Breast epithelium (tissue), 4 donors: ENCODE measurements around the gene VAMP1. TPM values are rescaled to one million over a fixed set of nuclear protein-coding genes. Genes with fewer than 3 reads are reported as not detected.
A peak's percentile ranks its signal among the peaks of the same experiment; 100 is the strongest.

Experiments used
- DNase-seq, 2 donors: peaks; one replicate each; pipeline ENCODE4 v3.0.0-alpha.2; 2019; ENCODE audit warnings: low spot score in 2 of 2
- H3K27ac ChIP-seq, 2 donors: fragments of 200-600 bp; sonication (generic) in 1 of 2; one replicate each; pipeline ENCODE4 v1.5.1; 2016 to 2019; ENCODE audit warnings: mild to moderate bottlenecking in 1 of 2
- H3K27me3 ChIP-seq, 2 donors: fragments of 200-600 bp; sonication (generic) in 1 of 2; one replicate each; pipeline versions ENCODE4 v1.5.1 to v1.6.0; 2017 to 2019; ENCODE audit warnings: control low read depth in 1 of 2, mild to moderate bottlenecking in 1 of 2
- H3K36me3 ChIP-seq: fragments of 200-600 bp; one replicate; pipeline ENCODE4 v1.5.1; 2019
- H3K4me1 ChIP-seq, 2 donors: fragments of 200-600 bp; sonication (generic); one replicate each; pipeline ENCODE4 v1.5.1; 2016 to 2019; ENCODE audit warnings: control low read depth in 1 of 2
- H3K4me3 ChIP-seq, 3 donors: fragments of 200-600 bp; sonication (generic); 1 replicate in 2 of 3; 2 replicates in 1 of 3; pipeline ENCODE4 v1.5.1; 2016 to 2019; ENCODE audit warnings: mild to moderate bottlenecking in 3 of 3, moderate library complexity in 2 of 3
- H3K9me3 ChIP-seq, 2 donors: fragments of 200-600 bp; sonication (generic) in 1 of 2; one replicate each; pipeline ENCODE4 v1.5.1; 2016 to 2019; ENCODE audit warnings: control low read depth in 1 of 2
- POLR2A ChIP-seq: fragments of 450-650 bp; IDR thresholded peaks from one replicate; pipeline ENCODE4 v1.6.1; 2016; ENCODE audit warnings: antibody characterized with exemption, mild to moderate bottlenecking, moderate library complexity
- POLR2AphosphoS5 ChIP-seq, 3 donors: sonication (generic); formaldehyde crosslinking; IDR thresholded peaks; one replicate each; pipeline ENCODE4 v1.6.1; 2017; ENCODE audit warnings: antibody characterized with exemption in 3 of 3
- intact Hi-C: fragments of 100-400 bp; cut with DNase I; formaldehyde crosslinking; loops from one replicate; pipeline ENCODE4 v1.15.1; 2023; ENCODE audit warnings: low total_unique reads
- total RNA-seq, 3 donors: library from RNA; depleted of rRNA; stranded (reverse); fragments of >200 nt; gene quantifications; one replicate each; pipeline ENCODE4 v1.1.0, GENCODE V29; 2016
- TF ChIP-seq, protein P1 (sequence below), 3 donors: fragments of 450-650 bp; IDR thresholded peaks; one replicate each; pipeline ENCODE4 v1.5.1; 2016 to 2017; ENCODE audit warnings: antibody characterized with exemption in 3 of 3, mild to moderate bottlenecking in 3 of 3, moderate library complexity in 3 of 3

Gene VAMP1
- total RNA-seq, 3 donors from 2014 or later = 8.2 to 12.5 (median 11.1) TPM

DNA sequence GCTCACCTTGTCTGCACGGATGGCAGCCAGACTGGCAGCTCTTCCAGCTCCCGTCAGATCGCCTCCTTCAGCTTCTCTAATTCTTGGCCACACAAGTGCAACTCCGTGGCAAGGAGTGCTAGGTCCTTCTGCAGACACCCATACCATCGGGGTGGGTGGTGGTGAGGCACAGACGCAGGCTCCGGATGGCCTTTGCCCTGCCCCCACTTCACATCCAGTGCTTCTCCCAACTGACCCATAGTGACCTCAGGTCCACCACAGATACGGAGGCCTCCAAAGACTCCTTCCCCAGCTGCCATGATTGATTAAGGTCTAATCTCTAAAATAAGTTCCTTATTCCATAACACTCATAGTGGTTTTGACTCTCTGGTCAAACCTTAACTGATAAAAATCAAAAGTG, 45.6 kb downstream of the VAMP1 start:
- Histone ChIP-seq H3K36me3 (no peaks in the 10 kb centered on the region), H3K27me3 (no peaks in the 10 kb centered on the region), H3K4me1 (peaks cover 0 to 4% of the 10 kb centered on the region in 2 donors), H3K27ac (no peak overlapping the region), H3K9me3 (no peaks in the 10 kb centered on the region), H3K4me3 (no peak overlapping the region)
- DNase-seq = no peak
- intact Hi-C loops = loop anchor here (5.0 to 10.0 kb wide), 2 partner anchors 110 to 438 kb away; partner anchors contain the start of gene GAPDH
- TF ChIP-seq POLR2AphosphoS5 (IDR thresholded peaks at IDR 0.05) (no peak), POLR2A (no peak)
- TF ChIP-seq, protein P1, sequence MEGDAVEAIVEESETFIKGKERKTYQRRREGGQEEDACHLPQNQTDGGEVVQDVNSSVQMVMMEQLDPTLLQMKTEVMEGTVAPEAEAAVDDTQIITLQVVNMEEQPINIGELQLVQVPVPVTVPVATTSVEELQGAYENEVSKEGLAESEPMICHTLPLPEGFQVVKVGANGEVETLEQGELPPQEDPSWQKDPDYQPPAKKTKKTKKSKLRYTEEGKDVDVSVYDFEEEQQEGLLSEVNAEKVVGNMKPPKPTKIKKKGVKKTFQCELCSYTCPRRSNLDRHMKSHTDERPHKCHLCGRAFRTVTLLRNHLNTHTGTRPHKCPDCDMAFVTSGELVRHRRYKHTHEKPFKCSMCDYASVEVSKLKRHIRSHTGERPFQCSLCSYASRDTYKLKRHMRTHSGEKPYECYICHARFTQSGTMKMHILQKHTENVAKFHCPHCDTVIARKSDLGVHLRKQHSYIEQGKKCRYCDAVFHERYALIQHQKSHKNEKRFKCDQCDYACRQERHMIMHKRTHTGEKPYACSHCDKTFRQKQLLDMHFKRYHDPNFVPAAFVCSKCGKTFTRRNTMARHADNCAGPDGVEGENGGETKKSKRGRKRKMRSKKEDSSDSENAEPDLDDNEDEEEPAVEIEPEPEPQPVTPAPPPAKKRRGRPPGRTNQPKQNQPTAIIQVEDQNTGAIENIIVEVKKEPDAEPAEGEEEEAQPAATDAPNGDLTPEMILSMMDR (IDR thresholded peaks at IDR 0.05) = no peak

DNA sequence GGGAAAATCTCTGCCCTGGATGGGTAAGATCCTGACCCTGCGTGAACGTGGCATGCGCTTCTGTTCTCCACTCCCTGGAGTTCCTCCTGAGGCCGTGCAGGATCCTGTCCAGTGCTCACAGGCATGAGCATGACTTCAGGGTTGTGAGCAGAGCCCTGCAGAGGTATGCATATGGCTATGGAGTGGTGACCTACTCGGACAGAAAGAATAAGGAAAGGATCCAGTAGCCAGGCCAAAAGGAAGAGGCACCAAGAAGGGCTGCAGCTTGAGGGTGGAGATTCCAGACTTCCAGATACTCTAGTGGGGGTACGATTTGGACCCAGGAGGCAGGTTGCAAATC, 46.5 kb downstream of the VAMP1 start:
- H3K27me3 ChIP-seq = no peaks in the 10 kb centered on the region
- TF ChIP-seq, protein P1 (IDR thresholded peaks at IDR 0.05) = no peak
- no peak for TF ChIP-seq POLR2A
- TF ChIP-seq POLR2AphosphoS5 (IDR thresholded peaks at IDR 0.05) = no peak
- no peak for DNase-seq
- no peak overlapping the region for H3K4me3 ChIP-seq
- no peaks in the 10 kb centered on the region for H3K36me3 ChIP-seq
- no peaks in the 10 kb centered on the region for H3K9me3 ChIP-seq
- no peak overlapping the region for H3K27ac ChIP-seq
- H3K4me1 ChIP-seq = peaks cover 0 to 4% of the 10 kb centered on the region in 2 donors
- intact Hi-C loops = loop anchor here (10.0 kb wide), 1 partner anchor 111 kb away; the partner anchor contains the start of gene GAPDH

DNA sequence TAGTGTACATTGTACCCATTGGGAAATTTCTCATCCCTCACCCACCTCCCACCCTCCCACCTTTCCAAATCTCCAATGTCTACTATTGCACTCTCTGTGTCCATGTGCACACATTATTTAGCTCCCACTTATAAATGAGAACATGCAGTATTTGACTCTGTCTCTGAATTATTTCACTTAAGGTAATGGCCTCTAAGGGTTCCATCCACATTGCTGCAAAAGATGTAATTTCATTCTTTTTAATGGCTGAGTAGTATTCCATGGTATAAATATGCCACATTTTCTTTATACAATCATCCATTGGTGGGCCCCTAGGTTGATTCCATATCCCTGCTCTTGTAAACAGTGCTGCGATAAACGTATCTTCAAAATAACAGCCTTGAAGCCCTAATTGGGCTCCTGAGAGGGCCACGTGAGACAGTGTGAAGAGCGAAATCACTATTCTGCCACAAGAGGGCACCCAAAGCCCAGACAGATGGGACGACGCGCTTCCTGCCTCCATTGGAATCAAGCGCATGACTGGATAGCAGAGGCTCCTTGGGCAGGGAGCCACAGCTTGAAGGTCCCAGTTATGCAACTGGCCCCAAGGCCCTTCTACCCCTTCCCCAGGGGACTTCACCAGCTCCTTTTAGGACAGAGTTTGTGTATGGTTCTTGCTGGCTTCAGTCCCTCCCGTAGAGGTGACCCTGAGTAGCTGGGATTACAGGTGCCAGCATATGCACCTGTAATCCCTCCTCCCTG, 47.0 kb downstream of the VAMP1 start:
- Histone ChIP-seq H3K36me3 (no peaks in the 10 kb centered on the region), H3K27me3 (no peaks in the 10 kb centered on the region), H3K27ac (no peak overlapping the region), H3K9me3 (no peaks in the 10 kb centered on the region), H3K4me3 (no peak overlapping the region), H3K4me1 (peaks cover 0 to 4% of the 10 kb centered on the region in 2 donors)
- intact Hi-C loops = loop anchor here (10.0 kb wide), 1 partner anchor 111 kb away; the partner anchor contains the start of gene GAPDH
- DNase-seq = peak; percentile 73 to 76
- TF ChIP-seq POLR2A (no peak), POLR2AphosphoS5 (IDR thresholded peaks at IDR 0.05) (peak; percentile 76 to 88 (median 84))
- TF ChIP-seq, protein P1 (IDR thresholded peaks at IDR 0.05) = peak; percentile 74 to 91 (median 91)

DNA sequence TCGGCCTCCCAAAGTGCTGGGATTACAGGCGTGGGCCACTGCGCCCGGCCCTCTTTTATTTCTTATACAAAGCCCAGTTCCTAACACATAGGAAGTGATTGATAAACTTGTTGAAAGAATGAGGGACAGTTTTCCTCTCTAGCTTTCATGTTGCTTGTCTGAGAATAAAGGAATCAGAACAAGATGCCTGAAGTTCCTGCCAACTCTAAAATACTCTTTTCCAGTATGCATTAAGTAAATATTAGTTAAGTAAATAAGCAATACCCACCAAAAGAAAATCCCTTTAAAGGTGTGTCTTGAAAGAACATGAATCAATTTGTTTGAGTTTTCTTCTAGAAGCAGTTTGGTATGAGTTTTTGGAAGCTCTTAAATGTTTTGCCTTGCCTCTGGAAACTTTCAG, 50.1 kb downstream of the VAMP1 start:
- intact Hi-C loops = loop anchor here (10.0 kb wide), 1 partner anchor 114 kb away; the partner anchor contains the start of gene GAPDH
- peaks cover 0 to 4% of the 10 kb centered on the region in 2 donors for H3K4me1 ChIP-seq

DNA sequence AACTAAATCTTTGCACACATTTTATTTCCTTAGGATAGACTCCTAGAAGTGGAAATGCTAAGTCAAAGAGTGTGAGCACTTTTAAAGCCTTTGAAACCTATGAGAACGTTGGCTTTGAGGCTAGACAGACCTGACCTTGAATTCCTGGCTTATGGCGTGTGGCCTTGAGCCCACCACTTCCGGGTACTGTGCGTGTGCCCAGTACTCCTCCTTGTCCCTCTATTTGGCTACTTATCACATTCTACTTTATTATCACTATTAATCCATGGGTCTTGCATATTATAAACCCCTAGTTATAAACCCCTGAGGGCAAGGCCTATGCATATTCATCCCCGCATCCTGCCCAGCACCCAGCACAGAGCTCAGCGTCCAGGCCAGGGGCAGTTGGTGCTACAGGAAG, 51.7 kb downstream of the VAMP1 start:
- no peak for DNase-seq
- intact Hi-C loops = no loop called here
- H3K36me3 ChIP-seq = no peaks in the 10 kb centered on the region
- no peak overlapping the region for H3K27ac ChIP-seq
- H3K4me1 ChIP-seq = peaks cover 0 to 3% of the 10 kb centered on the region in 2 donors
- TF ChIP-seq POLR2A (no peak), POLR2AphosphoS5 (IDR thresholded peaks at IDR 0.05) (no peak)
- TF ChIP-seq, protein P1 (IDR thresholded peaks at IDR 0.05) = no peak
- H3K27me3 ChIP-seq = no peaks in the 10 kb centered on the region
- H3K9me3 ChIP-seq = no peaks in the 10 kb centered on the region
- no peak overlapping the region for H3K4me3 ChIP-seq

More for the DNA sequence above, 50.1 kb downstream of the VAMP1 start:
- H3K36me3 ChIP-seq = no peaks in the 10 kb centered on the region
- TF ChIP-seq, protein P1 (IDR thresholded peaks at IDR 0.05) = no peak
- TF ChIP-seq POLR2AphosphoS5 (IDR thresholded peaks at IDR 0.05) (no peak), POLR2A (no peak)
- no peak overlapping the region for H3K4me3 ChIP-seq
- no peak for DNase-seq
- no peak overlapping the region for H3K27ac ChIP-seq
- no peaks in the 10 kb centered on the region for H3K27me3 ChIP-seq
- no peaks in the 10 kb centered on the region for H3K9me3 ChIP-seq
